C4-2B (cell line): ENCODE measurements around the gene PTPRR.

ENCODE experiments used
- H3K27ac ChIP-seq: fragments of 450-650 bp; 2 replicates; pipeline ENCODE4 v1.5.1; 2017
- ZFX ChIP-seq: fragments of 450-650 bp; IDR thresholded peaks from 2 replicates; pipeline ENCODE4 v1.6.1; 2017
- TF ChIP-seq, protein P1 (sequence below): fragments of 450-650 bp; conservative IDR thresholded peaks from 2 replicates; pipeline ENCODE4 v1.5.1; 2017; ENCODE audit warnings: mild to moderate bottlenecking

The PTPRR gene

DNA sequence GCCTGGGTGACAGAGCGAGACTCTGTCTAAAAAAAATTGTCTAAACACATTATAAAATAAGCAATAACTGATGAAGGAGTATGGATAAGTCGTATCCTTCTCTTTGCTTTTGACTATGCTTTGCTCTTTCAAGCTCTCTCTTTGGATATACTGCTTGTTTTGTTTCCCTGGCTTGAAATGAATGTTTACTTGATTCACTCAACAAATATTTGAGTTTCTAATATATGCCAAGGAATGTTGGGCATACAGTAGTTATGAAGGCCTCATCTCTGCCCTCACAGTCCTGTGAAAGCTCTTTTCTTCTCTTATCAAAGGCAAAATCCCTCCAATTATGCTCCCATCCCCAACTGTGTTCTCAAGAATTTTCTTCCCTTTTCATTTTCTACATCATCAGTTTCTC lies 123.5 kb downstream of the PTPRR start:
- TF ChIP-seq ZFX, result no peak
- TF ChIP-seq, protein P1, sequence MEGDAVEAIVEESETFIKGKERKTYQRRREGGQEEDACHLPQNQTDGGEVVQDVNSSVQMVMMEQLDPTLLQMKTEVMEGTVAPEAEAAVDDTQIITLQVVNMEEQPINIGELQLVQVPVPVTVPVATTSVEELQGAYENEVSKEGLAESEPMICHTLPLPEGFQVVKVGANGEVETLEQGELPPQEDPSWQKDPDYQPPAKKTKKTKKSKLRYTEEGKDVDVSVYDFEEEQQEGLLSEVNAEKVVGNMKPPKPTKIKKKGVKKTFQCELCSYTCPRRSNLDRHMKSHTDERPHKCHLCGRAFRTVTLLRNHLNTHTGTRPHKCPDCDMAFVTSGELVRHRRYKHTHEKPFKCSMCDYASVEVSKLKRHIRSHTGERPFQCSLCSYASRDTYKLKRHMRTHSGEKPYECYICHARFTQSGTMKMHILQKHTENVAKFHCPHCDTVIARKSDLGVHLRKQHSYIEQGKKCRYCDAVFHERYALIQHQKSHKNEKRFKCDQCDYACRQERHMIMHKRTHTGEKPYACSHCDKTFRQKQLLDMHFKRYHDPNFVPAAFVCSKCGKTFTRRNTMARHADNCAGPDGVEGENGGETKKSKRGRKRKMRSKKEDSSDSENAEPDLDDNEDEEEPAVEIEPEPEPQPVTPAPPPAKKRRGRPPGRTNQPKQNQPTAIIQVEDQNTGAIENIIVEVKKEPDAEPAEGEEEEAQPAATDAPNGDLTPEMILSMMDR, result no peak
- H3K27ac ChIP-seq, result peak overlapping the region; percentile 75

DNA sequence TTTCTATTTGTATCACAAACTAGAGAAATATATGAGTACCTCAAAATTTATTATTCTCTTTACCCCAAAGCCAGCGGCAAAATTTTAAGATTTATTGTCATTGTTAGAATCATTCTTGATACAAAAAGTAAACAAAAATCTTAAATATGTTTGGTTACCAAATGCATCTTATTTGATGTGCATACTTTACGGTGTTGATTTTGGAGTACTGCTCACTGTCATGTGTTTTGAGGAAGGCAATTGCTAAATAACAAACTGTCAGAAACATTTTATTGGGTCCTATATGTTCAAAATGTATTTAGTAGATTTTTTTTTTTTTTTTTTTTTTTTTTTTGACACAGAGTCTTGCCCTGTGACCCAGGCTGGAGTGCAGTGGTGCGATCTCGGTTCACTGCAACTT lies 124.9 kb downstream of the PTPRR start:
- peak overlapping the region; percentile 75 for H3K27ac ChIP-seq
- TF ChIP-seq, protein P1, result no peak
- TF ChIP-seq ZFX, result no peak

DNA sequence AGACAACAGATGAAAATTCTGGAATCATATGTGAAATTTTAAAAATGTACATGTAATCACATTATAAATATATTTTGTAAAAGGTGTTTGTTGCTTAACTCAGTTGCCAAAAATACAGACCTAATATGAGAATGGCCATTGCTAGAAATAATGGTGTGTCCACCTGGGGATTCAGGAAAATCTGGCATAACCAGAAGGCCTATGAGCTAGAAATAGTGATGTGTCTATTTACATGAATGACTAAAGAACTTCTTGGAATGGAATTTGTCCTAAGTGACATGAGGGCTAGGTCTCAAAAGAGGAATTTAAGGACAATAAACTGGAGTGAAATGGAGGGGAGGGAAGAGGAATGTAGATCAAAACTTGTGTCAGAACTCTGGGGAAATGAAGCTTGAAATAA lies 126.4 kb downstream of the PTPRR start:
- H3K27ac ChIP-seq, result no peak overlapping the region
- TF ChIP-seq, protein P1, result no peak
- no peak for TF ChIP-seq ZFX

DNA sequence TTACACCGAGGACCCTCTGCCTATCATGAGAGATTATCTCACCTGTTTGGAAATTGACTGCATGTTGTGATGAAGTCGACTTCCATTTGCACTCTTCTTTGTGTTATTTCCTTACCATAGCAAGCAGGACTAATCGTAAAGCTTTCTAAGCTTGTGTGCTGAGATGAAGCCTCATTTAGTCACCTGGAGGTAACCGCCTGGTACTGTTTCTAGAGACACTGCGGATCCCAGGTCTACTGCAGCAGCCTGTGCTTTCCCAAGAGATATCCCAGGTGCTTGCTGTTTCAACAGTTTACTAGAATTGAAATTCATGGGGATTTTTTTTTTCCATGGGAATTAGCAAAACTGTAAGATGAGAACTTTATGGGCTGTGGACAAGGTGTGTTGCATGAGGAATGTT lies 131.8 kb downstream of the PTPRR start:
- no peak overlapping the region for H3K27ac ChIP-seq
- TF ChIP-seq ZFX, result no peak
- TF ChIP-seq, protein P1, result no peak

DNA sequence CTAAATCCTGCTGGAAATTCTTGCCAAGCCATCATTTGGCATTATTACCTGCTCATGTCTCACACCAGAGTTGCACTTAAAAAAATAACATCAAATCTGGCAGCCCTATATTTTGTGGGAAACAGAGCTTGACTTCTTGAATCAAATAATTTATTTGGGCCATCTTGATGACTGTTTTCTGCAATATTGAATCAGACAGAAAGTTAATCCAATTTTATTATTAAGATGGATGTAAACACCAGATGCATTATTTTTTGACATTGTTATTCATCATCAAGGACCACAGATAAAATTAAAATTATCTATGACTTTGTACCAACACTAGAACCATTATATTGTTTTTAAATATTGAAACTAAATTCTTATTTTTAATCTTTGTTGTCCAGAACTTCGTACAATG lies 132.9 kb downstream of the PTPRR start:
- no peak for TF ChIP-seq ZFX
- TF ChIP-seq, protein P1, result no peak
- no peak overlapping the region for H3K27ac ChIP-seq

DNA sequence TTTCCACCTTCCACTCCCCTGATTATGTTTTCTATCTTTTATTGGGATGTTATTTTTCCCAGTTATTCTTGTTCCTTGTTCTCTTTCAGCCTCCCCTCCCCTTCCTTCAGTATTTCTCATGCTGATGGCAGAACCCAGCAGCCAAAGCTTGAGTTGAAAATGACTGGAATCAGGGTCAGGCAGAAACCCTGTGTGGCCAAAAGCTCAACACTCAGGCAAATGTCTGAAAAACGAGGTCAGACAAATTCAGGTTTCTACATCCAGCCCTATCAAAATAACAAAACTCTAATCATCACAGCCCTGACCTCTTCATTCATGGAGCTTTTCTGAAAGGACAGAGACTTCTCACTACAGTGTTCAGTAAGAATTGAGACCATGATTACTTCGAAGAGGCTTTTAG lies 134.6 kb downstream of the PTPRR start:
- no peak overlapping the region for H3K27ac ChIP-seq
- TF ChIP-seq ZFX, result no peak
- TF ChIP-seq, protein P1, result no peak

DNA sequence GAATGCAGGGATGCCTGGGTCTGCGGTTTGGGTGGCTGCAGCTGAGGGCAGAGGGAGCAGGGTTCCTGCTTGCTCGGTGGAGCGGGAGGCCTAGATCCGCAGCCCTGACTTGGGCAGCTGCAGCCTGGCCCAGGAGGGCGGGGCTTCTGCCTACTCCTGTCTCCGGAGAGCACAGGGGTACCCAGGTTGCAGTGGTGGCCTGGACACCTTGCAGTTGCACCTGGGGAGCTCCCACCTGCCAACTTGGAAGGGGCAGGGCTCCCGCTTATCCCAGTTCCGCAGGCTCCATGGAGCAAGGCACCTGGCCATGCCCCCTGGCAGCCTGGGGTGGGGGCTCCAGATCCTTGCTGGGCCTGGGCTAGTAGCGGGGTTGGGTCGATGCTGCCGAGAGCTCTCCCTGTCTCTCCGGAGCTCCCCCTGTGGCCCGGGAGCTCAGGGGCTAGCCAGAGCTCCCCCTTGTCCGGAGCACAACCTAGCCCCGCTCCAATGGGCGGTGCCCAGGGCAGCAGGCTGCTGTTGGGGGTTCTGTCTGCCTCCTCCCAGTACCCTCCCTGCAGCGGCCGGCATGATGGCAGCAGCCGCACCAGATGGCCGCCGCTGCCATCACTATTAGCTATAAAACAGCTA lies 136.4 kb downstream of the PTPRR start:
- no peak overlapping the region for H3K27ac ChIP-seq
- TF ChIP-seq, protein P1, result no peak
- no peak for TF ChIP-seq ZFX
